Measurements from ENCODE around the gene GEMIN7.

Gene GEMIN7

GRCh38 chr19:45057444-45057843 lies 21.6 kb upstream of the GEMIN7 start:
- no peaks in the 10 kb centered on the region for H3F3A ChIP-seq (ENCODE audit: insufficient read depth, low read length)
- H3K79me2 ChIP-seq (ENCODE audit: low read length): peaks cover 67% of the 10 kb centered on the region
- H4K20me1 ChIP-seq (ENCODE audit: insufficient read depth, low read length): peaks cover 3% of the 10 kb centered on the region; the same call in 1 of the 2 replicates
- H3K9ac ChIP-seq (ENCODE audit: low read length): no peak overlapping the region
- H3K27ac ChIP-seq (ENCODE audit: low read length): no peak overlapping the region
- peaks cover 15% of the 10 kb centered on the region for H3K36me3 ChIP-seq (replicated peaks; ENCODE audit: insufficient read depth, low read length)
- H3K4me3 ChIP-seq (ENCODE audit: low read length): no peak overlapping the region
- H3K4me1 ChIP-seq (ENCODE audit: low read length): no peaks in the 10 kb centered on the region
- no peaks in the 10 kb centered on the region for H3K27me3 ChIP-seq (replicated peaks; ENCODE audit: insufficient read depth, low read length)
- TF ChIP-seq EZH2 (optimal IDR thresholded peaks at IDR 0.05; ENCODE audit: low read depth, low read length): no peak
- no peak for TF ChIP-seq EZH2phosphoT487 (IDR thresholded peaks at IDR 0.05; ENCODE audit: low read length)
- no peak for TF ChIP-seq CTCF (IDR thresholded peaks at IDR 0.05; ENCODE audit: low read length)
- no peak for DNase-seq
- H3K9me3 ChIP-seq (replicated peaks; ENCODE audit: insufficient read depth, low read length): no peaks in the 10 kb centered on the region
- no peak overlapping the region for H2AFZ ChIP-seq (ENCODE audit: low read length)
- H3K9me2 ChIP-seq (replicated peaks; ENCODE audit: insufficient read depth, low read length): no peaks in the 10 kb centered on the region
- H3K4me2 ChIP-seq (ENCODE audit: low read depth, low read length): no peak overlapping the region

- Histone ChIP-seq H3K4me2 (ENCODE audit: low read depth, low read length) (no peak overlapping the region), H4K20me1 (ENCODE audit: insufficient read depth, low read length) (peaks cover 3% of the 10 kb centered on the region; the same call in 1 of the 2 replicates), H3K27ac (ENCODE audit: low read length) (no peak overlapping the region), H3K4me1 (ENCODE audit: low read length) (no peaks in the 10 kb centered on the region), H3K36me3 (replicated peaks; ENCODE audit: insufficient read depth, low read length) (peaks cover 14% of the 10 kb centered on the region), H3K9me2 (replicated peaks; ENCODE audit: insufficient read depth, low read length) (no peaks in the 10 kb centered on the region), H3K9ac (ENCODE audit: low read length) (no peak overlapping the region), H3K4me3 (ENCODE audit: low read length) (no peak overlapping the region), H3K9me3 (replicated peaks; ENCODE audit: insufficient read depth, low read length) (no peaks in the 10 kb centered on the region), H2AFZ (ENCODE audit: low read length) (no peak overlapping the region), H3F3A (ENCODE audit: insufficient read depth, low read length) (no peaks in the 10 kb centered on the region), H3K27me3 (replicated peaks; ENCODE audit: insufficient read depth, low read length) (no peaks in the 10 kb centered on the region), H3K79me2 (ENCODE audit: low read length) (peaks cover 60% of the 10 kb centered on the region)
- TF ChIP-seq EZH2 (optimal IDR thresholded peaks at IDR 0.05; ENCODE audit: low read depth, low read length) (no peak), EZH2phosphoT487 (IDR thresholded peaks at IDR 0.05; ENCODE audit: low read length) (no peak), CTCF (IDR thresholded peaks at IDR 0.05; ENCODE audit: low read length) (no peak)
- no peak for DNase-seq
These were observed 20.4 kb upstream of the GEMIN7 start for GRCh38 chr19:45058622-45059159.

GRCh38 chr19:45059258-45059965 lies 19.6 kb upstream of the GEMIN7 start:
- no peaks in the 10 kb centered on the region for H3K27me3 ChIP-seq (replicated peaks; ENCODE audit: insufficient read depth, low read length)

More at GRCh38 chr19:45059258-45059965, 19.6 kb upstream of the GEMIN7 start:
- Histone ChIP-seq H3K9me3 (replicated peaks; ENCODE audit: insufficient read depth, low read length) (no peaks in the 10 kb centered on the region), H3K4me3 (ENCODE audit: low read length) (no peak overlapping the region), H4K20me1 (ENCODE audit: insufficient read depth, low read length) (peaks cover 3% of the 10 kb centered on the region; the same call in 1 of the 2 replicates), H3K4me2 (ENCODE audit: low read depth, low read length) (no peak overlapping the region), H2AFZ (ENCODE audit: low read length) (no peak overlapping the region), H3K79me2 (ENCODE audit: low read length) (peaks cover 56% of the 10 kb centered on the region), H3K4me1 (ENCODE audit: low read length) (no peaks in the 10 kb centered on the region), H3K9me2 (replicated peaks; ENCODE audit: insufficient read depth, low read length) (no peaks in the 10 kb centered on the region), H3K27ac (ENCODE audit: low read length) (no peak overlapping the region), H3F3A (ENCODE audit: insufficient read depth, low read length) (no peaks in the 10 kb centered on the region), H3K36me3 (replicated peaks; ENCODE audit: insufficient read depth, low read length) (peaks cover 11% of the 10 kb centered on the region; the same call in 1 of the 2 replicates), H3K9ac (ENCODE audit: low read length) (no peak overlapping the region)
- DNase-seq: peak; percentile 82
- TF ChIP-seq EZH2 (optimal IDR thresholded peaks at IDR 0.05; ENCODE audit: low read depth, low read length) (no peak), CTCF (IDR thresholded peaks at IDR 0.05; ENCODE audit: low read length) (peak; percentile 92), EZH2phosphoT487 (IDR thresholded peaks at IDR 0.05; ENCODE audit: low read length) (no peak)

All from MM.1S (cell line).